Measurements from ENCODE around the gene SPATA9.
A peak's percentile ranks its signal among the peaks of the same experiment; 100 is the strongest.

- peak in 2 of 3 experiments; percentile 41 to 63; a peak in 2 of 4 replicates for TF ChIP-seq CTCF (IDR thresholded peaks at IDR 0.05; ENCODE audit: control extremely low read depth in 1 of 3, insufficient read depth in 1 of 3, low read depth in 1 of 3, low read length in 3 of 3)
- TF ChIP-seq CBX8 (IDR thresholded peaks at IDR 0.05; ENCODE audit: borderline replicate concordance, low read depth, low read length) = no peak
- TF ChIP-seq CEBPB (IDR thresholded peaks at IDR 0.05; ENCODE audit: low read depth, low read length) = no peak
- no peak for TF ChIP-seq POU5F1 (IDR thresholded peaks at IDR 0.05; ENCODE audit: low read depth, low read length)
- no peak for TF ChIP-seq KDM1A (IDR thresholded peaks at IDR 0.05; ENCODE audit: borderline replicate concordance, low read length)
- TF ChIP-seq CHD2 (IDR thresholded peaks at IDR 0.05; ENCODE audit: low read length) = no peak
- no peak for TF ChIP-seq MAFK (IDR thresholded peaks at IDR 0.05; ENCODE audit: low read depth, low read length)
- TF ChIP-seq POLR2AphosphoS5 (IDR thresholded peaks at IDR 0.05; ENCODE audit: low read depth, low read length) = no peak
- no peak for TF ChIP-seq FOSL1 (IDR thresholded peaks at IDR 0.05; ENCODE audit: insufficient read depth, low read depth, low read length)
- TF ChIP-seq TCF12 (IDR thresholded peaks at IDR 0.05; ENCODE audit: low read depth, low read length) = no peak
- TF ChIP-seq RFX5 (IDR thresholded peaks at IDR 0.05; ENCODE audit: borderline replicate concordance, low read depth, low read length) = no peak
Measured at GRCh38 chr5:95664204-95664786, 18.5 kb downstream of the SPATA9 start.
